B cell (primary cell): ENCODE measurements around the gene PGR. TPM values are rescaled to one million over a fixed set of nuclear protein-coding genes. Genes with fewer than 3 reads are reported as not detected.

Experiments
- ATAC-seq: fragments of 200-7000 bp; cut with Tn5 transposase; one replicate; pipeline ENCODE4 v1.10.0; 2021; ENCODE audit warnings: low read depth, mild to moderate bottlenecking, moderate number of reproducible peaks, moderate library complexity
- CTCF ChIA-PET: fragments of 350-600 bp; sonication (Branson Sonifier 250); formaldehyde crosslinking; loops from one replicate; lab custom pipeline; 2021; ENCODE audit warnings: antibody characterized with exemption, inconsistent platforms; lab: Charles Lee
- POLR2A ChIA-PET: fragments of 350-600 bp; sonication (Branson Sonifier 250); formaldehyde crosslinking; loops from one replicate; lab custom pipeline; 2021; ENCODE audit warnings: antibody characterized with exemption; lab: Charles Lee
- DNase-seq: peaks from one replicate; pipeline ENCODE4 v3.0.0; 2013
- H2AFZ ChIP-seq: 2 replicates; pipeline ENCODE4 v1.6.1; 2012; ENCODE audit warnings: mild to moderate bottlenecking, low read depth, low read length; ENCODE audit not compliant: insufficient read depth, poor library complexity, severe bottlenecking
- H3K27ac ChIP-seq, 2 donors: 1 replicate in 1 of 2; 2 replicates in 1 of 2; pipeline ENCODE4 v1.5.1; 2012 to 2013; ENCODE audit warnings: low read length in 2 of 2, mild to moderate bottlenecking in 2 of 2, moderate library complexity in 1 of 2
- H3K27me3 ChIP-seq, 4 experiments: fragments of 200-600 bp in 1 of 4; sonication (generic) in 1 of 4; replicated peaks in 1 of 4; 1 replicate in 2 of 4; 2 replicates in 2 of 4; pipeline versions ENCODE4 v1.6.1 to v1.7.0; 2013 to 2016; ENCODE audit warnings: low read length in 3 of 4, mild to moderate bottlenecking in 2 of 4, mixed read lengths in 1 of 4, moderate library complexity in 1 of 4; ENCODE audit not compliant: insufficient read depth in 4 of 4, control insufficient read depth in 3 of 4; ENCODE audit errors: control extremely low read depth in 1 of 4
- H3K36me3 ChIP-seq, 2 experiments: replicated peaks in 1 of 2; 1 replicate in 1 of 2; 2 replicates in 1 of 2; pipeline versions ENCODE4 v1.6.1 to v1.7.1; 2013; ENCODE audit warnings: low read length in 1 of 2; ENCODE audit not compliant: insufficient read depth in 2 of 2, control insufficient read depth in 1 of 2; ENCODE audit errors: control extremely low read depth in 1 of 2, extremely low read depth in 1 of 2
- H3K4me1 ChIP-seq, 2 donors: fragments of 200-600 bp in 1 of 2; sonication (generic) in 1 of 2; 1 replicate in 1 of 2; 2 replicates in 1 of 2; pipeline versions ENCODE4 v1.5.1 to v1.6.1; 2013 to 2017; ENCODE audit warnings: low read length in 2 of 2; ENCODE audit not compliant: control insufficient read depth in 2 of 2, insufficient read depth in 2 of 2
- H3K4me2 ChIP-seq: replicated peaks from 2 replicates; pipeline ENCODE3; 2012; ENCODE audit warnings: mild to moderate bottlenecking, low read depth, low read length; ENCODE audit not compliant: poor library complexity, severe bottlenecking
- H3K4me3 ChIP-seq, 5 experiments: fragments of 200-600 bp in 1 of 5; sonication (generic) in 1 of 5; 1 replicate in 3 of 5; 2 replicates in 2 of 5; pipeline versions ENCODE4 v1.5.1 to v1.7.0; 2011 to 2016; ENCODE audit warnings: low read length in 4 of 5, mild to moderate bottlenecking in 4 of 5, low read depth in 2 of 5, control low read depth in 1 of 5, moderate library complexity in 1 of 5; ENCODE audit not compliant: insufficient read depth in 1 of 5; ENCODE audit errors: control extremely low read depth in 1 of 5, extremely low read depth in 1 of 5
- H3K79me2 ChIP-seq: fragments of 200-600 bp; sonication (generic); one replicate; pipeline ENCODE4 v1.6.0; 2016; ENCODE audit warnings: low read length; ENCODE audit not compliant: control insufficient read depth, insufficient read depth
- H3K9ac ChIP-seq: fragments of 200-600 bp; sonication (generic); 2 replicates; pipeline ENCODE4 v1.6.1; 2017; ENCODE audit warnings: mild to moderate bottlenecking, low read length, moderate library complexity
- H3K9me3 ChIP-seq, 3 donors: one replicate each; pipeline versions ENCODE4 v1.6.1 to v1.7.1; 2013; ENCODE audit warnings: low read length in 2 of 3; ENCODE audit not compliant: control insufficient read depth in 2 of 3, insufficient read depth in 1 of 3; ENCODE audit errors: control extremely low read depth in 1 of 3
- H4K20me1 ChIP-seq: 2 replicates; pipeline ENCODE4 v1.6.0; 2012; ENCODE audit warnings: mild to moderate bottlenecking, low read length; ENCODE audit not compliant: insufficient read depth, control insufficient read depth, poor library complexity, severe bottlenecking
- H3K27ac Mint-ChIP-seq: one replicate; pipeline ENCODE4 v1.8.0; 2021; ENCODE audit warnings: mixed read lengths
- H3K27me3 Mint-ChIP-seq: one replicate; pipeline ENCODE4 v1.8.0; 2021; ENCODE audit warnings: mixed read lengths
- H3K4me1 Mint-ChIP-seq: one replicate; pipeline ENCODE4 v1.8.0; 2021; ENCODE audit warnings: mixed read lengths
- H3K4me3 Mint-ChIP-seq: one replicate; pipeline ENCODE4 v1.8.0; 2021; ENCODE audit warnings: mixed read lengths
- H3K9me3 Mint-ChIP-seq: one replicate; pipeline ENCODE4 v1.8.0; 2022; ENCODE audit warnings: mixed read lengths; ENCODE audit not compliant: insufficient read depth
- EZH2 ChIP-seq: IDR thresholded peaks from 2 replicates; pipeline ENCODE4 v1.6.1; 2012; ENCODE audit warnings: borderline replicate concordance, low read depth, mild to moderate bottlenecking, moderate library complexity, low read length; ENCODE audit not compliant: insufficient read depth, poor library complexity, severe bottlenecking
- WGBS: methylation state at CpG from one replicate; pipeline ENCODE4 v1.1.5; 2013; ENCODE audit warnings: missing lambda C conversion rate; ENCODE audit not compliant: insufficient coverage; 5-methylcytosine and 5-hydroxymethylcytosine counted together
- intact Hi-C: fragments of 100-400 bp; cut with micrococcal nuclease; formaldehyde crosslinking; loops from one replicate; pipeline ENCODE4 v1.10.0; 2022
- polyA plus RNA-seq: library from polyadenylated mRNA; depleted of rRNA; stranded (reverse); fragments of >200 nt; gene quantifications from 2 replicates; pipeline ENCODE4 v1.2.3, GENCODE V29; 2012
- total RNA-seq, 2 donors: library from RNA; stranded (reverse); fragments of 120-200 nt in 1 of 2; gene quantifications; 1 replicate in 1 of 2; 2 replicates in 1 of 2; pipeline versions ENCODE4 v1.2.3 to v1.2.4, GENCODE V29; 2013 to 2022
- TF ChIP-seq, protein P1 (sequence below): fragments of 200-600 bp; IDR thresholded peaks from one replicate; pipeline ENCODE4 v1.8.0; 2022; ENCODE audit warnings: antibody characterized with exemption, mild to moderate bottlenecking

The PGR gene
- total and polyA plus RNA-seq, 2 donors (not counting 1 experiment from before 2014, with no cell fraction given), result not detected

DNA sequence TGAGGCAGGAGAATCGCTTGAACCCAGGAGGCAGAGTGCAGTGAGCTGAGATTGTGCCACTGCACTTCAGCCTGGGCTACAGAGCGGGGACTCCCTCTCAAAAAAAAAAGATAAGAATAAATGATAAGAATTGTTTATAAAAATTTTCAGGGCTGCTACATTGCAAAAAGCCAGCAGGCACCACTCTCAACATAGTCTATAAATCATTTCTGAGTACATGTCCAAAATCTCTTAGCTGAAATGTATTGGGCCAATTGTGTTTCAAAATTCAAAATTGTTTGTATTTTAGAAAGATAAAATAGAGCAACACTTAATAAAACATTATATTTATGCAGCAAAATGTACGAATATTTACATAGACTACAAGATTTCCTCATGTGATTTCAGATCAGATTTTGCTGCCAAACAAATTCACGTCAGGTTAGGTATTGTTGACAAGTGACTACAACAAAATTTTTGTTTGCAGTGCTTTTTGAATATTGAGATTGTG, 13.9 kb downstream of the PGR start:
- POLR2A ChIA-PET, result no interaction called here

DNA sequence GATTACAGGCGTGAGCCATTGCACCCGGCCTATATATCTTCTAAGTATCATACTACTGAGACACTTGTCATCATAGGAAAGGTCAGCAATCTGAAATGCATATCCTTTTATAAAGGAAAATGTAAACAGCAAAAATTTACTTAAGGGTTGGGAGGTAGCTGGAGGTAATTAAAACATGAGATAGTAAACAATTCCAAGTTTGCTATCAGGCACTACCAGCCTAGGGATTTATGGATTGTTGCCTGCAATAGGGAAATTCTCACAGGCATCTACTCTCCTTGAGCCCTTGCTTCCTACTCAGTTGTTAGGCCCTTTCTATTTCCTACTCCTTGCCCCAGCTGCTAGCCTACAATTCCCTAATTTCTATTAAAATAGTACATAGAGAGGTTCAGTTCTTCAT, 16.1 kb downstream of the PGR start:
- Histone ChIP-seq H3K9ac (no peak overlapping the region), H3K27ac (no peak overlapping the region), H2AFZ (no peak overlapping the region), H3K4me1 (no peaks in the 10 kb centered on the region), H4K20me1 (no peaks in the 10 kb centered on the region), H3K4me3 (no peak overlapping the region), H3K36me3 (no peaks in the 10 kb centered on the region), H3K27me3 (no peaks in the 10 kb centered on the region), H3K79me2 (no peaks in the 10 kb centered on the region), H3K4me2 (no peak overlapping the region), H3K9me3 (no peaks in the 10 kb centered on the region)
- ATAC-seq (no peak), DNase-seq (no peak)
- TF ChIP-seq, protein P1, sequence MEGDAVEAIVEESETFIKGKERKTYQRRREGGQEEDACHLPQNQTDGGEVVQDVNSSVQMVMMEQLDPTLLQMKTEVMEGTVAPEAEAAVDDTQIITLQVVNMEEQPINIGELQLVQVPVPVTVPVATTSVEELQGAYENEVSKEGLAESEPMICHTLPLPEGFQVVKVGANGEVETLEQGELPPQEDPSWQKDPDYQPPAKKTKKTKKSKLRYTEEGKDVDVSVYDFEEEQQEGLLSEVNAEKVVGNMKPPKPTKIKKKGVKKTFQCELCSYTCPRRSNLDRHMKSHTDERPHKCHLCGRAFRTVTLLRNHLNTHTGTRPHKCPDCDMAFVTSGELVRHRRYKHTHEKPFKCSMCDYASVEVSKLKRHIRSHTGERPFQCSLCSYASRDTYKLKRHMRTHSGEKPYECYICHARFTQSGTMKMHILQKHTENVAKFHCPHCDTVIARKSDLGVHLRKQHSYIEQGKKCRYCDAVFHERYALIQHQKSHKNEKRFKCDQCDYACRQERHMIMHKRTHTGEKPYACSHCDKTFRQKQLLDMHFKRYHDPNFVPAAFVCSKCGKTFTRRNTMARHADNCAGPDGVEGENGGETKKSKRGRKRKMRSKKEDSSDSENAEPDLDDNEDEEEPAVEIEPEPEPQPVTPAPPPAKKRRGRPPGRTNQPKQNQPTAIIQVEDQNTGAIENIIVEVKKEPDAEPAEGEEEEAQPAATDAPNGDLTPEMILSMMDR, result no peak
- TF ChIP-seq EZH2, result no peak
- H3K4me3 Mint-ChIP-seq, result no peak overlapping the region
- intact Hi-C loops, result no loop called here
- H3K4me1 Mint-ChIP-seq, result no peaks in the 10 kb centered on the region
- no peak overlapping the region for H3K27ac Mint-ChIP-seq
- H3K9me3 Mint-ChIP-seq, result peaks cover 4% of the 10 kb centered on the region
- no CpG with 5 or more reads among the region's 2 CpGs for WGBS
- ChIA-PET CTCF (no interaction called here), POLR2A (no interaction called here)
- H3K27me3 Mint-ChIP-seq, result peaks cover 10% of the 10 kb centered on the region

More for the DNA sequence above, 13.9 kb downstream of the PGR start:
- H3K27me3 ChIP-seq, result no peaks in the 10 kb centered on the region
- no peak overlapping the region for H3K4me3 ChIP-seq
- CTCF ChIA-PET, result no interaction called here
- H3K79me2 ChIP-seq, result no peaks in the 10 kb centered on the region
- Mint-ChIP-seq H3K27ac (no peak overlapping the region), H3K9me3 (no peaks in the 10 kb centered on the region), H3K4me3 (no peak overlapping the region), H3K4me1 (no peaks in the 10 kb centered on the region), H3K27me3 (peaks cover 10% of the 10 kb centered on the region)
- no peaks in the 10 kb centered on the region for H4K20me1 ChIP-seq
- H3K9me3 ChIP-seq, result no peaks in the 10 kb centered on the region
- H2AFZ ChIP-seq, result no peak overlapping the region
- intact Hi-C loops, result no loop called here
- no peak overlapping the region for H3K9ac ChIP-seq
- ATAC-seq (no peak), DNase-seq (no peak)
- H3K4me1 ChIP-seq, result no peaks in the 10 kb centered on the region
- WGBS, result no CpG with 5 or more reads among the region's 4 CpGs
- H3K4me2 ChIP-seq, result no peak overlapping the region
- no peak overlapping the region for H3K27ac ChIP-seq
- H3K36me3 ChIP-seq, result no peaks in the 10 kb centered on the region
- TF ChIP-seq, protein P1, result no peak
- no peak for TF ChIP-seq EZH2
